ENCODE measurements around the gene ZNF708. TPM values are rescaled to one million over a fixed set of nuclear protein-coding genes. Genes with fewer than 3 reads are reported as not detected.
"Not testable (repeated sequence)": the region's sequence is repeated elsewhere in the genome, so short reads cannot be mapped to it uniquely, and the experiment has no call there.

The ZNF708 gene
- total and polyA plus RNA-seq, 2 of the 8 experiments (the other 6 are each of a cell fraction or from before 2014, with no cell fraction given) = 4.1 to 40.0 TPM

GRCh38 chr19:21344841-21345240 is 15.6 kb upstream of the ZNF708 start:
- H2BK120ac ChIP-seq (replicated peaks; ENCODE audit: low read depth, low read length); H3K56ac ChIP-seq (replicated peaks; ENCODE audit: insufficient read length, low read depth, low read length); H2BK15ac ChIP-seq (ENCODE audit: low read length); CTCF ChIA-PET (ENCODE audit: partially characterized antibody); H3K36me3 ChIP-seq (ENCODE audit: control insufficient read depth in 2 of 4, insufficient read depth in 4 of 4, low read length in 3 of 4); H3K27me3 ChIP-seq (replicated peaks in 1 of 4; ENCODE audit: control insufficient read depth in 3 of 4, extremely low read depth in 1 of 4, insufficient read depth in 3 of 4, low read length in 3 of 4); H3K23me2 ChIP-seq (ENCODE audit: low read depth, low read length); H3K27ac ChIP-seq (ENCODE audit: low read depth, low read length); H3K4me1 ChIP-seq (replicated peaks in 1 of 4; ENCODE audit: control insufficient read depth in 3 of 4, insufficient read depth in 4 of 4, low read length in 3 of 4); H3K9ac ChIP-seq (replicated peaks in 1 of 4; ENCODE audit: extremely low read depth in 1 of 4, low read depth in 3 of 4, low read length in 3 of 4); H4K5ac ChIP-seq (ENCODE audit: insufficient read length, low read depth, low read length); H2BK5ac ChIP-seq (ENCODE audit: low read depth, low read length); H2AFZ ChIP-seq (ENCODE audit: low read length); H3K79me1 ChIP-seq (ENCODE audit: low read depth, low read length); H4K20me1 ChIP-seq (replicated peaks in 1 of 2; ENCODE audit: control insufficient read depth in 1 of 2, insufficient read depth in 2 of 2, low read length in 2 of 2); H3K4me3 ChIP-seq (ENCODE audit: extremely low read depth in 1 of 4, insufficient read depth in 2 of 4, low read depth in 3 of 4, low read length in 4 of 4); DNase-seq (ENCODE audit: low read depth in 1 of 2, low spot score in 2 of 2); H3K18ac ChIP-seq (ENCODE audit: extremely low read depth, low read length); H2BK20ac ChIP-seq (ENCODE audit: low read length); H4K91ac ChIP-seq (replicated peaks; ENCODE audit: insufficient read length, low read length); H2BK12ac ChIP-seq (ENCODE audit: low read depth, low read length); H3K4me2 ChIP-seq (ENCODE audit: insufficient read depth in 1 of 2, low read depth in 2 of 2, low read length in 2 of 2); H3K23ac ChIP-seq (ENCODE audit: insufficient read length); FAIRE-seq; H4K8ac ChIP-seq (ENCODE audit: extremely low read depth, insufficient read depth, low read length); H3K79me2 ChIP-seq (ENCODE audit: control insufficient read depth in 1 of 2, insufficient read depth in 2 of 2, low read length in 2 of 2); H3K4ac ChIP-seq (replicated peaks; ENCODE audit: insufficient read length, low read depth, low read length); H2AK5ac ChIP-seq (ENCODE audit: low read depth, low read length); H3K14ac ChIP-seq (ENCODE audit: insufficient read length): not testable (repeated sequence)
- POLR2A ChIA-PET (ENCODE audit: partially characterized antibody) = interaction anchor here (1.1 kb wide), 1 partner anchor 16 kb away, joined by 3 read pairs; no protein-coding TSS in a partner anchor
- H3K9me3 ChIP-seq (ENCODE audit: insufficient read depth in 2 of 2, low read depth in 1 of 2, low read length in 1 of 2) = peaks cover 13 to 17% of the 10 kb centered on the region in 2 experiments
- 60% methylated on average over 2 of the region's 2 CpGs; no CpG with 5 or more reads in 1 of the 2 experiments for WGBS, 2 experiments (ENCODE audit: extremely low coverage in 1 of 2, insufficient coverage in 1 of 2, insufficient read length in 1 of 2, insufficient replicate concordance in 2 of 2, low coverage in 1 of 2, low lambda C conversion rate in 2 of 2, missing lambda C conversion rate in 1 of 2)
